NCI-H2081 (cell line): ENCODE measurements around the gene ATXN1.
"Not testable (repeated sequence)": the region's sequence is repeated elsewhere in the genome, so short reads cannot be mapped to it uniquely, and the experiment has no call there.

ENCODE experiments used
- DNase-seq, 2 experiments: peaks; one replicate each; lab custom pipeline; 2025; lab: John Stamatoyannopoulos, UW

Gene ATXN1

DNA sequence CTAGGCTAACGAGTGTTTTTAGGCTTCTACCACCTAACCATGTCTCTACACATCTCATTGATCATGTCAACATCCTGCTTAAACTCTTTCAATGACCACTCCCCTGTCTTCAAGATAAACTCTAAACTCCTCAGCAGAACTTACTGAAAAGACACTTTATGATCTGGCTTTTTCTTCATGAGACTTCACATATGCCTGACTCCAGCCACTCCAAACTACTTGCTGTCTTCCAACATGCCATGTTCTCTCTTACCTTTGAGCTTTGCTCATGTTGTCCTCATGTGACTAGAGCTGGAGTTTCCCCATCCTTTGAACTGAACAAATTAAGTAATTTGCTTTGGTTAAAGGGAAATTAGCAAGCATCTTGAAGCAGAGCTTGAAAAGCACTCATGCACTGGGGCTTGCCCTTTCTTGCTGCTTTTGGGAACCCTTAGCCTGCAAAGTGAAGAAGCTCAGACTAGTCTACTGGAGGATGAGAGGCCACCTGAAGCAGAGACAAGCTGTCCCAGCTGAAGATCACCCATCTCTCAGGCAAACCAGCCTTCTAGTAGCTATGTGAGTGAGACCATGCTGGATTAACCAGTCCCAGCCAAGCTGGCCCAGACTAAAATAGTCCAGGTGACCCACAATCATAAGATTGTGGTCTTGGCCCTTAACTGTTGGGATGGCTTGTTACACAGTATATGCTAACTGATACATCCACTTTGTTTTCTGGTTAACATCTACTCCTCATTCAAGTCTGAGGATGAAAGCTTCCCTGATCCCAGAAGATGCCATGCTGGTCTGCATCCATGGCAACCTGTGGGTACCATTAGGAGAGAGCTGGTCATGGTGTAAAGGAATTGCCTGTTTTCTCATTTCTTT, 287.1 kb downstream of the ATXN1 start:
- DNase-seq, result no peak

DNA sequence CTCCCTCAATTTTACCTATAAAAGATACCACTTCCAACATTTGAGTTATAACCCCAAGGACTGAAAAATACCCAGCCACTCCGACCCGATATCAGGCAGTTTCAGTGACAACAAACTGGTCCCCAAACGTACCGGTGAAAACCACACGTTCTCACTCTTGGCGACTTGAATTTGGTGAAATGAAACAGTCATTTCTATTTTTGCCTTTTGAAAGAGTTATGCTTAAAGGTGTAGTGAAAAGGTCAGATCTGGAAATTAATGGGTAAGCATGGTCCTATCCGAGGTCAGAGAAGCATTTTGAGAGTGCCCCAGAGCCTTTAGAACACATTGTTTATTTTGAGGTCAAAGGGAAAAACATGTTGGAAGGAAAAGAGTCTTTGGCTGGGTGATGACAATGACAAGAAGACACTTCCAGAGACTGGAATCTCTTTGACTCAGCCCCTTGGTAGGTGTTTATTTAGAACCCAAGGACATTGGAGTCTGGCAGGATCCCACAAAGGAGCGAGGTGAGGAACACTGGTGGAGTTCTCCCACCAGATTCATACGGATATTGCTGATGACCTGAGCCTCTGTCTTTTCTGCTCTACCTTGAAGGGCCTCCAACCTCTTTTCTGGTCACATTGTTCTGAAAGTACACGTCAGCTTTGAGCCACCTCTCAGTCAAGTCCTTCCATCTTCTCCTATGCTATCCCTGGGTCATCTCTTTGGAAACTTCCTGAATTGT, 287.9 kb downstream of the ATXN1 start:
- no peak for DNase-seq

DNA sequence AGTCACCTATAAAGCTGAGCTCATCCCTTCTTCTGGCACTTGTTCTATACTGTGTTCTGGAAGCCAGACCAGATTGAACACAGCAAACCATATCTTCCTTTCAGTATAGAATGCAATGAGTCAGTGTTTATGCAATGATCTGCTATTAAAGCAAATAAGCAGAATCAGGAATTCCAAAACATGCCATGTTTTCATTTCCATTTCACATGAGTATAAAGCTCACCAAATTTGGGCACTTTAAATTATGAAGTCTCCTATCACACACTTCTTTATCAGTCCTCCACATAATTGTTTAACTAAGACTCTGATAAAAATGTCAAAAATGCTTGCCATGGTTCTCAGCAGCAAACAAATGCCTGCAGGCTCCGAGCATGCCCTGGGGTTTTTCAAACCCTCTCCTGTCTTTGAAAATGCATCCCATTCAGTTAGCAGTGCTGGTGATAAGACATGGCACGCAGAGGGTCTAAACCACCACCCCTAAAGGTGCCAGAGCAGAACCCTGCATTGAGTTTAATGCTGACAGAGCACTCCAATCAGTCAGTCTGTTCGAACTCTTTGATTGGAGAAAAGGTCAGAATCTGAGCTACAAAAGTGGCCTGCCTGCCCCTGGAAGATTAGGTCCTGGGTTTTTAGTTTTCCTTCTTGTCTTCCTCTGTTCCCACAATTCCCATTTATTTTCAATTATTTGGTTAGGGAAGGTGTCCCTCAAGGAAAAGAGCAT, 288.8 kb downstream of the ATXN1 start:
- DNase-seq, result no peak

DNA sequence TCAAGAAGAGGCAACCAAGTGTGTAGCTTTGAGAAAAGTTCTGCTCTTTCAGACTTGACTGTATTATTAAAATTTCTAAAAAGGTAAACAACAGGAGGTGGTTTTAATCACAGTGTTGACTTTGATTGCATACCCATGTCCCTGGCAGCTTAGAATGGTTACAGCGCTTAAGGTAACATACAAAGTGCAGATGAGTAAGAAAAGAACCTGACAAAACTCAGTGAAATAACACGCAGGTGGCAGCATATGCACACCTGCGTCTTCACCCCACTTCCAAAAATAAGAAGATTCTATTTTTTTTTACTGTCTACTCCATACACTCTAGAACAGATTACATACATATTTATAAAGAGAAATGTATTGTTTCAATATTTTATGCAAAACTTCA, 289.4 kb downstream of the ATXN1 start:
- no peak for DNase-seq

DNA sequence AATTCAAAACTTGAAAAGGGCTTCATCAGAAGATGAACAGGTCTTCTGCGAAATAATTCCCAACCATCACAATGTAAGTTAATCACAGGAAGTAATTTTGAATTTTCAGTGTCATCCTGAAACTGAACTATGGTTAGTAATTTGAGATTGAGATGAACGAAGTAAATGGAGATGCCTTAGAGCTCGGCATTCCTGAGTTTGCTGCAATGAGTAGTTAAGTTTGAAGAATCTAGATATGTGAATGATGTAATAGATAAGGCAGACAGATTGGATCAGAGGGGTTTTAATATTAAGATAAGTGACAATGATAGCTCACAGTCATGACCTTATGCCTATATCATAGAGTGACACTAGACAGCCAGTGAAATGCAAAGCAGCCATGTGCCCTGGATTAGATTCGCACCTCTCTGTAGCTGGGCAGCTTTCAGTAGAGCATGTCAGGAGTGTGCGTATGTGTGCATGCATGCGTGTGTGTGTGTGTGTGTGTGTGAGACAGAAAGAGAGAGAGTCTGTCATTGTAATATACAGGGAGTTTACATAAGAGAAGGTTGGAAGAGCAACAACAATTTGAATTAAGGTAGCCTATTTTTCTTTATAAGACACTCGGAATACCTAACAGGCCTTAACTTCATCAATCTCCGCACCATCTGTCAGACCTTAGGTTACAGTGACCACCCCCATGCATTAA, 289.9 kb downstream of the ATXN1 start:
- no peak for DNase-seq

DNA sequence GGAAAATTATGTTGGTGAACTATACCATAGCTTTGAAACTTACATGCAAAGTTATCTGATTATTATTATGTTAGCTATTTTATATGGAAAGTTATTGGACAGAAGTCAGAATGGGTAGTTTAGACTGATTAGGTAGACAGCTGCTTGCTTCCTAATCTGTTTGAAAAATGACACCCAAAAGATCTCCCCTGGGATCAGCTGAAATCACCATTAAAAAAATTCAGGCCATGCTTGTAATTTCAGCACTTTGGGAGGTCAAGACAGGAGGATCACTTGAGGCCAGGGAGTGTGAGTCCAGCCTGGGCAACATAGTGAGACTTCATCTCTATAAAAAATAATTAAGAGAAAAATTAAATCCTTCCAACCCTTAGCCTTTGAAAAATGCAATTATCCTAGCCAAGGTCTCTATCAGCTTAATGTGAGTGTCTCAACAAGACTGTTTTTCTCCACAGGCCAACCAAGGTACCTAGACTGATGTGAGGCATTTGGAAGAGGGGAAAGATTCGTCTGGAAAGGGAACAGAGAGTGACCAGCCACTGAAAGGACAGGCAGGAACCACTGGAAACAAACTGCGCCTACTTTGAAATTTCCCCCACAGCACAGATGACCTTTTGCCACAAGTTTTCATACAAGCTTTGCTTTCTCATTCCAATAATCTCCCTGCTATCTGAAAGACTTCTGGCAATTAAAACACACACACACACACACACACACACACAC, 290.6 kb downstream of the ATXN1 start:
- no peak for DNase-seq

DNA sequence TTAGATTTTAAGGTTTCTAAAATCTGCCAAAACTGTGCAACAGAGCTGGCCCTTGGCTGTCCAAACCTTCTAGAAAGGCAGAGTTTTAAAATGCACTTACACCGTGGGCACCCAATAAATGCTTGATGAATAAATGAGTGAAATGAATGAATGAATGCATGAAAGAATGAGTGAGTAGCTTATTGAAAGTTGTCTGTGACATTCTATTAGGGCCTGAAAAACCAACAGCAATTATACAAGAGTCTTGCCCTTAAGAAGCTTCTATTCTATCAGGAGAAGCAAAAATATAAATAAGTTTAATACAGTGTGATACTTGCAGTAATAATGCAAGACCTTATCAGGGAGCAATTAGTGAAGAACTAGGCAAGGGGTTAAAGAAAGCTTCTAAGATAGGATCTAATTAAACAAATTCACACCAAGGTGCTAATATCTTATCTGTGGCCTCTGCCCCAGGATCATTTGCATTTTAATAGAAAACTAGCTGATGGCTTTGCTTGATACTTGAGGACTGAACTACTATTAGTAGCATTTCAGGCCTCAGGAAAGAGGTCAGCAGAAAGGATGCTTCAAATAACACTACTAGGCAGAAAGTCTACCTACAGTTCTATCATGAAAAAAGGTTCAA, 292.2 kb downstream of the ATXN1 start:
- no peak for DNase-seq

DNA sequence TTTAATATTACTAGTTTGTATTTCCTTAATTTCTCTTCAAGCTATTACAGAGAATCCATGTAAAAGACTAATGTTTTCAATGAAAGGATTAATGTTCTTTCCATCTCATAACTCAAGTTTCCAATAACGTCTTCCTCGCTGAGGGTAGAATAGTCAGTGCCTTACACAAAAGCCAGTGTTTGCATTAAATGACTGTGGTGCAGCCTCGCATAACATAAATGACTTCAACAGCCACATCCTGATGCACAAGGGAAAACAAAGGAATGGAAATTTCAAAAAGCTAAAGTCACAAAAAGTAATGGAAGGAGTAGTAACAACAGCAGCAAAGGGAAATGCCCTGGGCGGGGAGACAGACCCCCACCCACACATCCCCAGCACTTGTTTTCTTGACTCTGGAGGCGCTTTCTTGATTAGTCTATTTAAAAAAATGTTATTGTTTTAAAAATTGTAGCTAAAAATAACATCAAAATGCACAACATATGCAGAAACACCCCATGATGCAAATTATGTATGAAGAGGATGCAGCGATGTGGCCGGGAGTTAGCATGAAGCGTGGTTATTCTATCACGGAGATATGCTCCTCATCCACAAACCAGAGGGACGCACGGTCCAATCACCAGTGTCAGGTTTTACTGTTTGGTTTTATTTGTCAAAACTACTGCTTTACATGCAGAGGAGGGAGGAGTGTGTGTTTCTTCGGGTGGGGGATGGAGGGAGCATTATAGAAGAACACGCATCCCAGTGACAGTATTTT, 294.3 kb downstream of the ATXN1 start:
- no peak for DNase-seq

DNA sequence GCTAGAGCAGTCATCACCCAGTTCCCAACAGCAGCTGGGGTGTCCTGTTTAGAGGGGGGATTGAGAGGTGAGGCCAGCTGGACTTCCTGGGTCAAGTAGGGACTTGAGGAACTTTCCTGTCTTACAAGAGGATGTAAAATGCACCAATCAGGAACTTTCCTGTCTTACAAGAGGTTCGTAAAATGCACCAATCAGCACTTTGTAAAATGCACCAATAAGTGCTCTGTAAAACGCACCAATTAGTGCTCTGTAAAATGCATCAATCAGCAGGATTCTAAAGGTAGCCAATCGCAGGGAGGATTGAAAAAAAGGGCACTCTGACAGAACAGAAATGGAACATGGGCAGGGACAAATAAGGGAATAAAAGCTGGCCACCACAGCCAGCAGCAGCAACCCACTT, 297.2 kb downstream of the ATXN1 start:
- no peak for DNase-seq

DNA sequence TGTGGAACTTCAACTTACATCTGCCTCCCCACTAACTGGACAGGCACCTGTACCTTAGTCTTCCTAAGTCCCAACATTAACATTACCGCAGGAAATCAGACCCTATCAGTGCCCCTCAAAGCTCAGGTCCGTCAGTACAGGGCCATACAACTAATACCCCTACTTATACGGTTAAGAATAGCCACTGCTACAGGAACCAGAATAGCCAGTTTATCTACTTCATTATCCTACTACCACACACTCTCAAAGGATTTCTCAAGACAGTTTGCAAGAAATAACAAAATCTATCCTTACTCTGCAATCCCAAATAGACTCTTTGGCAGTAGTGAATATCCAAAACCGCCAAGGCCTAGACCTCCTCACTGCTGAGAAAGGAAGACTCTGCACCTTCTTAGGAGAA, 298.0 kb downstream of the ATXN1 start:
- DNase-seq, result not testable (repeated sequence)

DNA sequence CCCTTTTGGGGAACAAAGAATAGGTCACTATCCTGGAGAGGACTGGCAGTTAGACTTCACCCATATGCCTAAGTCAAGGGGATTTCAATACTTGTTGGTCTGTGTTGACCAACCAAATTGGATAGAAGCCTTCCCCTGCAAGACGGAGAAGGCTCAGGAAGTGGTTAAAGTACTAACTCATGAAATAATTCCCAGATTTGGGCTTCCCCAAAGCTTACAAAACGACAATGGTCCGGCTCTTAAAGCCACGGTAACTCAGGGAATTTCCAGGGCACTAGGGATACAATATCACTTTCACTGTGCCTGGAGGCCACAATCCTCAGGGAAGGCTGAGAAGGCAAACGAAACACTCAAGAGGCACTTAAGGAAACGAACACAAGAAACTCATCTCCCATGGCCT, 299.8 kb downstream of the ATXN1 start:
- no peak for DNase-seq

DNA sequence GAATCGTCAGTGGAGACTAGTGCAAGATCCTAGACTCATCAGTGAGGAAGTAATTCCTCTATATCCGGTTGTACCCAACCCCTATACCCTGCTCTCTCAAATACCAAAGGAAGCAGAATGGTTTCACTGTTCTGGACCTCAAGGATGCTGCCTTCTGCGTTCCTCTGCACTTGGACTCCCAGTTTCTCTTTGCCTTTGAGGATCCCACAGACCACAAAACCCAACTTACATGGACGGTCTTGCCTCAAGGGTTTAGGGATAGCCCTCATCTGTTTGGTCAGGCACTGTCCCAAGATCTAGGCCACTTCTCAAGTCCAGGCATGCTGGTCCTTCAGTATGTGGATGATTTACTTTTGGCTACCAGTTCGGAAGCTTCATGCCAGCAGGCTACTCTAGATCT, 301.8 kb downstream of the ATXN1 start:
- DNase-seq, result not testable (repeated sequence)

DNA sequence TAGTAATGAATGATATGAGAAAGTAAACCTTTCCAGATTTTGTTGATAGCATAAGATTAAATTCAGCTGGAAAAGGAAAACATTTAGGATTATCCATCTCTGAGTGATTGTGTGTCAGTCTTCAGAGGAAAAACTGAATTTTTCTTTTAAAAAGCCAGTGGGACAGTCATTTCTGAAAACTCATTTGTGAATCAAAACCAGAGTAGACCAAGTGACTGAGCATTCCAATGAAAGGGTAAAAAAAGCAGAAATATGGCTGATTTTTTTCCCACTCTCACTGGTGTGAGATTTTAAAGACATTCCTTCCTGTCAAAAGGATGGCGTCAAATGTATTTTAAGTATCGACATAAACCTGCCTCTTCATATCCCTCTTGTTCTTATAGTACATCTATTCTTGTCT, 308.9 kb downstream of the ATXN1 start:
- DNase-seq, result no peak

DNA sequence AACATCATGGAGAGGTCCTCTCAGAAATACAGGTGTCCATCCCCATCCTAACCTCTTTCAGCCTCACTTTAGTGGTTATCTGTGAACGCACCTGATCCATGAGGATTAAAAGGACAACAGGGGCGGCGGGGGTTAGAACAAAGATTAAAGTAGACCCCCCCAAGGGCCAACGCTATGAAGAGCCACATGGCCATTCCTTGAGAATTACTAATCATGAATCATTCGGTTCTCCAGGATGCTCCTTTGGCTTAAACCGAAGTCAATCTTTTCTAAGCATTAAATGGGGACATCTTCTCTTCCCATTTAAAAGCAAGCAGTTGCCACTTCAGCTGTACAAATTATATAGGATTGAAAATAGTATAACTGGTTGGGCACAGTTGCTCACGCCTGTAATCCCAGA, 310.4 kb downstream of the ATXN1 start:
- DNase-seq, result no peak

DNA sequence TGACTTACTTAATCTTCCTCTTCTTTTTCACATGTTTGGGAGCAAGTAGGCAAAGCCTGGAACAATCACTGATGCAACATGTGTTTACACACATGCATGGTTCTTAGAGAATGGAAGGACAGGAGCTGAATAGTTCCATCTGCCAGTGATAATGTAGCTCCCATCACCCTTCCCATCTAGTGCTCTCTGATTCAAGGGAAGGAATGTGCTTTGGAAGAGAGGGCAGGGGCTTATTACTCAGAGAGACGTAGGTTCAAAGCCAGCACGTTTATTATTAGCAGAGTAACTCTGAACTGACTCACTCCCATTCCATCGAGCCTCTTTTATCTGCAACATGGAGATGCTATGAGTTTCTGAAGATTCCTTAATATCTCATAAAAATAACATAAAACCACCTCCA, 311.0 kb downstream of the ATXN1 start:
- no peak for DNase-seq

DNA sequence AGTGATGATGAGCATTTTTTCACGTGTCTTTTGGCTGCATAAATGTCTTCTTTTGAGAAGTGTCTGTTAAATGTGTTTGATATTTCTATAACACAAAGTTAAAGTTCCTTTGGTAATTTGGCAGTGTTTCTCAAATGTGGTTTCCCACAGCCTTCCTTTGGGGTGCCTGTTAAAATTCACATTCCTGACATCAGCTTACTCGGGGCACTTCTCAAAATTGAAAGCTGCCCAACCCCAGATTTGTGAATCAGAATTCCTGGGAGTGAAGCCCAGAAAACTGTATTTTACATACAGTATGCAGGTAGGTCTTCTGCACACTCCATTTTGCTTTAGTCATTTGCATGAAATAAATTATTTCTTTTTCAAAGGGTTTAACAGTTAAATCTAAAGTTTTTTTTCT, 315.0 kb downstream of the ATXN1 start:
- DNase-seq, result no peak

DNA sequence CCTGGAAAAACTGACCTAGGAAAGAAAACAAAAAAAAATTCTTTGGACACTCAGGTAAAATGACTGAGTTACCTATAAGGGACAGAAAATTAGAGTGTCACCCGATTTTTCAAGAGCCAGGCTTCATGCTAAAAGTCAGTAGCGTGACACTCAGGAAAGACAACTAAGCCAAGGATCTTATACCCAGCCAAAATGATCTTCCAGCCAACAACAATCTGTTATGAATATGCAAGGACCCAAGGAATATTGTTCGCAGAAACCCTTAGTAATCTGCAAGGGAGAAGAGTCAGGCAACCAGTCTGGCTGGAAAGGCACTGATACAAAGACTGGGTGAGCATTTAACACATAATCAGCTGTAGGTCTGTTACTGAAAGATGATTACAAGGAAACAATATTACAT, 319.2 kb downstream of the ATXN1 start:
- DNase-seq, result no peak

DNA sequence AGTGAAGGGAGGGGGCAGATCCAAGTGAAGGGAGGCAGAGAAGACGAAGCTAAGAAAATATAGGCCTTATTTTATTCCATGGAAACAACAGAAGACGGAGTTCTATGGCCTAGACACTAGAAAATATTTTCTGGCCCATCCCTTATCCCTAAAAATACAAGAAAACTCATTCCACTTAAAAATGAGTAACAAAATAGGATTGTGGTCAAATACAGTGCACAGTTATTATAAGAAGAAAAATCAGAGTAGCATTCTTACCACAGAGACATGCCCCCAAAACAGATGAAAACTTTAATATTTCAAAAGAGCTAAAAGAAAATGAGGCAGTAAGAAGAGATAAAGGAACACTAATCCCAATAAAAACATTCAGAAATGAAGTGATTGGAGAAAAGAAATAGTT, 320.0 kb downstream of the ATXN1 start:
- DNase-seq, result no peak

DNA sequence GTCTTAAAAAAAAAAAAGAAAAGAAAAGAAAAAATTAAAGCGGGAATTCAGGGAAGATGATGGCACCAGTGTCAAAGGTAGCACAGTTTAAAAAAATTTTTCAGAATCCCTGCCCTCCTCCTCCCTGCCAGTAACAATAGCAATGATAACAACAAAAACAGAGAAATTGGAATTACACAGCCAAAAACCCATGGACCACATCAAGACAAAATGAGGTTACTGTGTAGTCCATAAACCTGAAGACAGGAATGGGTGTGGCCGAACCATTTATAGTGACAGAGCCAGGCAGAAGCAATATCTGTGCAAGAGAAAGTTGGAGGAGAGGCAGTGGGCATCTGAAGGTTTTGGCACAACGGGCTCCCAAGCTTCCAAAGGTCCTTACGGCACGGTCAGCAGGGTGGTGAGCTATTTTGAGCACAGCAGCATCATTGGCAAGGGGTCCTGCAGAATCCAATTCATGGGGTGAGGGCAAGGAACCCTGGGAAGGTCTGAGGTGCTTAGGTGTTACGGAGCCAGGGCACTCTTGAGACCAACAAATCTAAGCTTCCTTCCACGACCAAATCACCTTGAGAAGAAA, 320.5 kb downstream of the ATXN1 start:
- no peak for DNase-seq
